Keratinocyte (primary cell): Measurements from ENCODE around the gene MARCHF3. TPM values are rescaled to one million over a fixed set of nuclear protein-coding genes. Genes with fewer than 3 reads are reported as not detected.

Source experiments
- DNase-seq: peaks from one replicate; pipeline ENCODE4 v3.0.0-alpha.2; 2011; ENCODE audit warnings: low read depth, missing footprints, low spot score
- FAIRE-seq: peaks from 2 replicates; lab custom pipeline; 2011; peaks lifted over from hg19 to GRCh38; lab: Jason Lieb, UNC
- H2AFZ ChIP-seq: 2 replicates; pipeline ENCODE4 v1.6.0; 2012; ENCODE audit warnings: low read length, control low read depth, inconsistent platforms; ENCODE audit not compliant: control insufficient read depth
- H3K27ac ChIP-seq: 2 replicates; pipeline ENCODE4 v1.5.1; 2011; ENCODE audit warnings: low read length; ENCODE audit not compliant: control insufficient read depth, insufficient read depth
- H3K27me3 ChIP-seq: 3 replicates; pipeline ENCODE4 v1.6.0; 2011; ENCODE audit warnings: low read length; ENCODE audit not compliant: control insufficient read depth, insufficient read depth; ENCODE audit errors: extremely low read depth
- H3K36me3 ChIP-seq, 2 experiments: 2 replicates in 1 of 2; 3 replicates in 1 of 2; pipeline ENCODE4 v1.5.1; 2011; ENCODE audit warnings: low read length in 2 of 2, mild to moderate bottlenecking in 1 of 2; ENCODE audit not compliant: control insufficient read depth in 2 of 2, insufficient read depth in 2 of 2; ENCODE audit errors: extremely low read depth in 1 of 2
- H3K4me1 ChIP-seq: 3 replicates; pipeline ENCODE4 v1.5.1; 2011; ENCODE audit warnings: low read length; ENCODE audit not compliant: control insufficient read depth, insufficient read depth; ENCODE audit errors: extremely low read depth
- H3K4me2 ChIP-seq: 3 replicates; pipeline ENCODE4 v1.6.0; 2011; ENCODE audit warnings: low read depth, low read length; ENCODE audit not compliant: control insufficient read depth, insufficient read depth; ENCODE audit errors: extremely low read depth
- H3K4me3 ChIP-seq, 3 experiments: fragments of 200-600 bp in 1 of 3; sonication (generic) in 1 of 3; 2 replicates in 2 of 3; 3 replicates in 1 of 3; pipeline ENCODE4 v1.5.1; 2011 to 2016; ENCODE audit warnings: low read length in 3 of 3, mild to moderate bottlenecking in 3 of 3, control low read depth in 2 of 3, inconsistent platforms in 1 of 3, low read depth in 1 of 3, mixed read lengths in 1 of 3, mixed run types in 1 of 3, moderate library complexity in 1 of 3; ENCODE audit not compliant: control insufficient read depth in 2 of 3, insufficient read depth in 2 of 3; ENCODE audit errors: extremely low read depth in 1 of 3
- H3K79me2 ChIP-seq: 2 replicates; pipeline ENCODE4 v1.6.0; 2012; ENCODE audit warnings: low read length; ENCODE audit not compliant: control insufficient read depth, insufficient read depth
- H3K9ac ChIP-seq: 3 replicates; pipeline ENCODE4 v1.6.0; 2011; ENCODE audit warnings: low read length; ENCODE audit not compliant: control insufficient read depth, insufficient read depth; ENCODE audit errors: extremely low read depth
- H3K9me1 ChIP-seq: 3 replicates; pipeline ENCODE4 v1.6.0; 2011; ENCODE audit warnings: low read length; ENCODE audit not compliant: control insufficient read depth, insufficient read depth; ENCODE audit errors: extremely low read depth
- H3K9me3 ChIP-seq: 2 replicates; pipeline ENCODE4 v1.5.1; 2012; ENCODE audit warnings: low read depth, low read length; ENCODE audit not compliant: control insufficient read depth
- H4K20me1 ChIP-seq: 3 replicates; pipeline ENCODE4 v1.6.0; 2011; ENCODE audit warnings: low read length; ENCODE audit not compliant: control insufficient read depth, insufficient read depth; ENCODE audit errors: extremely low read depth
- EZH2 ChIP-seq: IDR thresholded peaks from one replicate; pipeline ENCODE4 v1.6.1; 2012; ENCODE audit warnings: inconsistent platforms, mild to moderate bottlenecking, low read length, moderate library complexity
- dilution Hi-C: fragments of 300-500 bp; cut with MboI; formaldehyde crosslinking; loops from one replicate; pipeline ENCODE4 v1.7.0; 2020; ENCODE audit warnings: low sequenced_read_pairs; ENCODE audit not compliant: extremely low pct_ligation_motif_present
- polyA plus RNA-seq, 5 experiments: library from polyadenylated mRNA; depleted of rRNA in 3 of 5; stranded (reverse) in 3 of 5; stranded (forward) in 1 of 5; unstranded in 1 of 5; fragments of >200 nt; gene quantifications; 1 replicate in 1 of 5; 2 replicates in 3 of 5; 3 replicates in 1 of 5; pipeline versions ENCODE4 v1.2.1 to v1.2.3, GENCODE V29; 2011 to 2012; ENCODE audit warnings: missing spikeins in 2 of 5, low read depth in 1 of 5, low replicate concordance in 1 of 5
- TF ChIP-seq, protein P1 (sequence below), 3 experiments: IDR thresholded peaks in 1 of 3; conservative IDR thresholded peaks in 1 of 3; optimal IDR thresholded peaks in 1 of 3; 2 replicates in 2 of 3; 3 replicates in 1 of 3; pipeline versions ENCODE3 to v1.5.1; 2011; ENCODE audit warnings: low read length in 3 of 3, mild to moderate bottlenecking in 3 of 3, moderate library complexity in 2 of 3, control low read depth in 1 of 3, inconsistent platforms in 1 of 3; ENCODE audit not compliant: insufficient read depth in 2 of 3; ENCODE audit errors: extremely low read depth in 1 of 3

MARCHF3 gene
- polyA plus RNA-seq, 1 donor (not counting 4 experiments of a cell fraction or from before 2014, with no cell fraction given): 0.45 TPM

- Histone ChIP-seq H3K4me3 (no peak overlapping the region), H3K4me2 (no peak overlapping the region), H3K9me3 (no peaks in the 10 kb centered on the region), H3K9me1 (no peaks in the 10 kb centered on the region), H3K36me3 (no peaks in the 10 kb centered on the region), H2AFZ (no peak overlapping the region), H3K9ac (no peak overlapping the region), H3K27ac (no peak overlapping the region), H3K79me2 (no peaks in the 10 kb centered on the region), H4K20me1 (no peaks in the 10 kb centered on the region), H3K4me1 (peaks cover 3% of the 10 kb centered on the region), H3K27me3 (no peaks in the 10 kb centered on the region)
- FAIRE-seq: no peak
- dilution Hi-C loops: no loop called here
- no peak for DNase-seq
- TF ChIP-seq, protein P1, sequence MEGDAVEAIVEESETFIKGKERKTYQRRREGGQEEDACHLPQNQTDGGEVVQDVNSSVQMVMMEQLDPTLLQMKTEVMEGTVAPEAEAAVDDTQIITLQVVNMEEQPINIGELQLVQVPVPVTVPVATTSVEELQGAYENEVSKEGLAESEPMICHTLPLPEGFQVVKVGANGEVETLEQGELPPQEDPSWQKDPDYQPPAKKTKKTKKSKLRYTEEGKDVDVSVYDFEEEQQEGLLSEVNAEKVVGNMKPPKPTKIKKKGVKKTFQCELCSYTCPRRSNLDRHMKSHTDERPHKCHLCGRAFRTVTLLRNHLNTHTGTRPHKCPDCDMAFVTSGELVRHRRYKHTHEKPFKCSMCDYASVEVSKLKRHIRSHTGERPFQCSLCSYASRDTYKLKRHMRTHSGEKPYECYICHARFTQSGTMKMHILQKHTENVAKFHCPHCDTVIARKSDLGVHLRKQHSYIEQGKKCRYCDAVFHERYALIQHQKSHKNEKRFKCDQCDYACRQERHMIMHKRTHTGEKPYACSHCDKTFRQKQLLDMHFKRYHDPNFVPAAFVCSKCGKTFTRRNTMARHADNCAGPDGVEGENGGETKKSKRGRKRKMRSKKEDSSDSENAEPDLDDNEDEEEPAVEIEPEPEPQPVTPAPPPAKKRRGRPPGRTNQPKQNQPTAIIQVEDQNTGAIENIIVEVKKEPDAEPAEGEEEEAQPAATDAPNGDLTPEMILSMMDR (optimal IDR thresholded peaks at IDR 0.05 in 1 of 3, IDR thresholded peaks at IDR 0.05 in 1 of 3, conservative IDR thresholded peaks at IDR 0.05 in 1 of 3; ENCODE audit: extremely low read depth in 1 of 3, insufficient read depth in 2 of 3, low read length in 3 of 3): no peak
- no peak for TF ChIP-seq EZH2
These were observed 71.2 kb downstream of the MARCHF3 start for GRCh38 chr5:126959188-126959587.

GRCh38 chr5:126956991-126957390, 73.4 kb downstream of the MARCHF3 start:
- no peaks in the 10 kb centered on the region for H3K79me2 ChIP-seq
- DNase-seq (no peak), FAIRE-seq (no peak)
- H3K27me3 ChIP-seq: no peaks in the 10 kb centered on the region
- H2AFZ ChIP-seq: no peak overlapping the region
- H3K4me1 ChIP-seq: peaks cover 3% of the 10 kb centered on the region
- H4K20me1 ChIP-seq: no peaks in the 10 kb centered on the region
- H3K4me3 ChIP-seq: no peak overlapping the region
- H3K9me1 ChIP-seq: no peaks in the 10 kb centered on the region
- H3K36me3 ChIP-seq: no peaks in the 10 kb centered on the region
- no peaks in the 10 kb centered on the region for H3K9me3 ChIP-seq
- dilution Hi-C loops: no loop called here
- no peak overlapping the region for H3K27ac ChIP-seq
- H3K4me2 ChIP-seq: no peak overlapping the region
- no peak overlapping the region for H3K9ac ChIP-seq
- TF ChIP-seq, protein P1 (optimal IDR thresholded peaks at IDR 0.05 in 1 of 3, IDR thresholded peaks at IDR 0.05 in 1 of 3, conservative IDR thresholded peaks at IDR 0.05 in 1 of 3; ENCODE audit: extremely low read depth in 1 of 3, insufficient read depth in 2 of 3, low read length in 3 of 3): no peak
- no peak for TF ChIP-seq EZH2
